H1 (cell line): ENCODE results near the gene CCDC24. TPM values are rescaled to one million over a fixed set of nuclear protein-coding genes. Genes with fewer than 3 reads are reported as not detected.

Experiments used
- CTCF ChIA-PET: fragments of 300-600 bp; sonication (Branson Sonifier 250); formaldehyde crosslinking; loops from one replicate; lab custom pipeline; 2021; ENCODE audit not compliant: partially characterized antibody; lab: Charles Lee
- POLR2A ChIA-PET: fragments of 300-600 bp; sonication (Branson Sonifier 250); formaldehyde crosslinking; loops from one replicate; lab custom pipeline; 2021; ENCODE audit warnings: inconsistent platforms; ENCODE audit not compliant: partially characterized antibody; lab: Charles Lee
- DNase-seq, 2 experiments: peaks; one replicate each; pipeline versions ENCODE4 v3.0.0 to v3.0.0-alpha.2; 2010 to 2022; ENCODE audit warnings: low spot score in 2 of 2, low read depth in 1 of 2, mixed read lengths in 1 of 2
- FAIRE-seq: peaks from 2 replicates; lab custom pipeline; 2011; peaks lifted over from hg19 to GRCh38; lab: Jason Lieb, UNC
- H2AFZ ChIP-seq: 2 replicates; pipeline ENCODE4 v1.8.1; 2012; ENCODE audit warnings: low read length, inconsistent platforms
- H2AK5ac ChIP-seq: 2 replicates; pipeline ENCODE4 v1.6.1; 2013; ENCODE audit warnings: low read depth, low read length
- H2BK120ac ChIP-seq: replicated peaks from 2 replicates; pipeline ENCODE3; 2013; ENCODE audit warnings: low read depth, low read length, inconsistent platforms
- H2BK12ac ChIP-seq: 2 replicates; pipeline ENCODE4 v1.6.1; 2013; ENCODE audit warnings: low read depth, low read length
- H2BK15ac ChIP-seq: 2 replicates; pipeline ENCODE4 v1.6.1; 2013; ENCODE audit warnings: low read length
- H2BK20ac ChIP-seq: 2 replicates; pipeline ENCODE4 v1.6.1; 2013; ENCODE audit warnings: low read length
- H2BK5ac ChIP-seq: 2 replicates; pipeline ENCODE4 v1.6.1; 2013; ENCODE audit warnings: low read depth, low read length
- H3K14ac ChIP-seq: 2 replicates; pipeline ENCODE4 v1.6.1; 2013; ENCODE audit warnings: inconsistent platforms; ENCODE audit not compliant: insufficient read length
- H3K18ac ChIP-seq: 2 replicates; pipeline ENCODE4 v1.6.1; 2013; ENCODE audit warnings: low read length; ENCODE audit errors: extremely low read depth
- H3K23ac ChIP-seq: 2 replicates; pipeline ENCODE4 v1.6.1; 2013; ENCODE audit warnings: inconsistent platforms; ENCODE audit not compliant: insufficient read length
- H3K23me2 ChIP-seq: 2 replicates; pipeline ENCODE4 v1.6.1; 2013; ENCODE audit warnings: low read depth, low read length
- H3K27ac ChIP-seq: 2 replicates; pipeline ENCODE4 v1.6.1; 2011; ENCODE audit warnings: low read depth, low read length, inconsistent platforms
- H3K27me3 ChIP-seq, 4 experiments: replicated peaks in 1 of 4; 1 replicate in 1 of 4; 2 replicates in 3 of 4; pipeline versions ENCODE4 v1.6.1 to v1.8.1; 2011 to 2013; ENCODE audit warnings: low read length in 3 of 4, mild to moderate bottlenecking in 3 of 4, inconsistent platforms in 2 of 4, mixed read lengths in 2 of 4, moderate library complexity in 1 of 4; ENCODE audit not compliant: control insufficient read depth in 3 of 4, insufficient read depth in 3 of 4; ENCODE audit errors: extremely low read depth in 1 of 4
- H3K36me3 ChIP-seq, 4 experiments: 2 replicates each; pipeline versions ENCODE4 v1.6.1 to v1.8.1; 2011 to 2013; ENCODE audit warnings: mild to moderate bottlenecking in 4 of 4, low read length in 3 of 4, moderate library complexity in 2 of 4, control low read depth in 1 of 4, inconsistent platforms in 1 of 4; ENCODE audit not compliant: insufficient read depth in 4 of 4, control insufficient read depth in 2 of 4
- H3K4ac ChIP-seq: replicated peaks from 2 replicates; pipeline ENCODE3; 2013; ENCODE audit warnings: low read length, low read depth, mixed read lengths, inconsistent platforms; ENCODE audit not compliant: insufficient read length
- H3K4me1 ChIP-seq, 4 experiments: replicated peaks in 1 of 4; 1 replicate in 1 of 4; 2 replicates in 3 of 4; pipeline versions ENCODE4 v1.6.1 to v1.8.1; 2011 to 2013; ENCODE audit warnings: low read length in 3 of 4, inconsistent platforms in 2 of 4, mixed read lengths in 1 of 4; ENCODE audit not compliant: insufficient read depth in 4 of 4, control insufficient read depth in 3 of 4
- H3K4me2 ChIP-seq, 2 experiments: 2 replicates each; pipeline versions ENCODE4 v1.6.1 to v1.8.1; 2011 to 2013; ENCODE audit warnings: low read depth in 2 of 2, low read length in 2 of 2, control low read depth in 1 of 2, inconsistent platforms in 1 of 2, mild to moderate bottlenecking in 1 of 2; ENCODE audit not compliant: insufficient read depth in 1 of 2
- H3K4me3 ChIP-seq, 4 experiments: fragments of 200-600, 300-600 bp in 1 of 4; sonication (generic), shearing (Covaris generic), sonication (Bioruptor Twin) in 1 of 4; 2 replicates each; pipeline versions ENCODE4 v1.5.1 to v1.8.1; 2011 to 2016; ENCODE audit warnings: low read length in 4 of 4, low read depth in 3 of 4, control low read depth in 2 of 4, inconsistent platforms in 2 of 4, mild to moderate bottlenecking in 2 of 4, mixed read lengths in 1 of 4, moderate library complexity in 1 of 4; ENCODE audit not compliant: insufficient read depth in 2 of 4; ENCODE audit errors: extremely low read depth in 1 of 4
- H3K56ac ChIP-seq: replicated peaks from 2 replicates; pipeline ENCODE3; 2013; ENCODE audit warnings: low read depth, mild to moderate bottlenecking, mixed read lengths, low read length, inconsistent platforms; ENCODE audit not compliant: insufficient read length
- H3K79me1 ChIP-seq: 2 replicates; pipeline ENCODE4 v1.6.1; 2013; ENCODE audit warnings: low read depth, low read length, control low read depth
- H3K79me2 ChIP-seq, 2 experiments: 2 replicates each; pipeline versions ENCODE4 v1.6.1 to v1.8.1; 2012 to 2013; ENCODE audit warnings: low read length in 2 of 2, mild to moderate bottlenecking in 2 of 2, inconsistent platforms in 1 of 2; ENCODE audit not compliant: insufficient read depth in 2 of 2, control insufficient read depth in 1 of 2
- H3K9ac ChIP-seq, 4 experiments: replicated peaks in 1 of 4; 1 replicate in 1 of 4; 2 replicates in 3 of 4; pipeline versions ENCODE4 v1.6.1 to v1.8.1; 2011 to 2013; ENCODE audit warnings: low read depth in 3 of 4, low read length in 3 of 4, control low read depth in 2 of 4, mild to moderate bottlenecking in 2 of 4, moderate library complexity in 2 of 4, inconsistent platforms in 1 of 4; ENCODE audit errors: extremely low read depth in 1 of 4
- H3K9me3 ChIP-seq, 2 experiments: 2 replicates each; pipeline versions ENCODE4 v1.6.1 to v1.8.1; 2012 to 2013; ENCODE audit warnings: mild to moderate bottlenecking in 2 of 2, moderate library complexity in 2 of 2, control low read depth in 1 of 2, inconsistent platforms in 1 of 2, low read depth in 1 of 2, low read length in 1 of 2, mixed read lengths in 1 of 2; ENCODE audit not compliant: insufficient read depth in 2 of 2
- H4K20me1 ChIP-seq, 2 experiments: replicated peaks in 1 of 2; 2 replicates each; pipeline versions ENCODE3 to v1.8.1; 2011 to 2013; ENCODE audit warnings: inconsistent platforms in 2 of 2, low read length in 2 of 2, mild to moderate bottlenecking in 1 of 2; ENCODE audit not compliant: insufficient read depth in 2 of 2, control insufficient read depth in 1 of 2
- H4K5ac ChIP-seq: 2 replicates; pipeline ENCODE4 v1.6.1; 2013; ENCODE audit warnings: low read length, low read depth, mixed read lengths, inconsistent platforms; ENCODE audit not compliant: insufficient read length
- H4K8ac ChIP-seq: 2 replicates; pipeline ENCODE4 v1.8.0; 2013; ENCODE audit warnings: mild to moderate bottlenecking, moderate library complexity, low read length, inconsistent platforms; ENCODE audit not compliant: insufficient read depth; ENCODE audit errors: extremely low read depth
- H4K91ac ChIP-seq: replicated peaks from 2 replicates; pipeline ENCODE3; 2013; ENCODE audit warnings: low read length, mixed read lengths, inconsistent platforms; ENCODE audit not compliant: insufficient read length
- ASH2L ChIP-seq: fragments of 200-600, 300-600 bp; sonication (generic); IDR thresholded peaks from one replicate; pipeline ENCODE4 v1.7.1; 2017; ENCODE audit warnings: low read length
- CHD2 ChIP-seq: IDR thresholded peaks from 2 replicates; pipeline ENCODE4 v1.6.1; 2012; ENCODE audit warnings: low read length, improper control_type of control experiment
- JUND ChIP-seq: IDR thresholded peaks from 2 replicates; pipeline ENCODE4 v1.6.1; 2011; ENCODE audit warnings: mild to moderate bottlenecking, improper control_type of control experiment, low read length
- NRF1 ChIP-seq: IDR thresholded peaks from 2 replicates; pipeline ENCODE4 v1.6.1; 2011; ENCODE audit warnings: mild to moderate bottlenecking, low read depth, low read length, improper control_type of control experiment
- RNF2 ChIP-seq: fragments of 200-900, 300-1000 bp; sonication (generic); IDR thresholded peaks from 2 replicates; pipeline ENCODE4 v1.7.1; 2016; ENCODE audit warnings: borderline replicate concordance, low read depth, mild to moderate bottlenecking, antibody characterized with exemption, low read length; ENCODE audit not compliant: poor library complexity, severe bottlenecking; ENCODE audit errors: missing control alignments
- SP2 ChIP-seq: IDR thresholded peaks from 2 replicates; pipeline ENCODE4 v1.6.1; 2012; ENCODE audit warnings: mild to moderate bottlenecking, low read length, inconsistent platforms
- YY1 ChIP-seq: IDR thresholded peaks from 2 replicates; pipeline ENCODE4 v1.6.1; 2011; ENCODE audit warnings: low read depth, mild to moderate bottlenecking, low read length
- WGBS, 2 experiments: shearing (Covaris generic) in 1 of 2; methylation state at CpG; one replicate each; pipeline versions ENCODE4 v1.1.6 to v1.1.7; 2013 to 2015; ENCODE audit warnings: low lambda C conversion rate in 2 of 2, mixed read lengths in 2 of 2, inconsistent platforms in 1 of 2, low coverage in 1 of 2, missing lambda C conversion rate in 1 of 2; ENCODE audit not compliant: insufficient replicate concordance in 2 of 2, insufficient coverage in 1 of 2, insufficient read length in 1 of 2; ENCODE audit errors: extremely low coverage in 1 of 2, missing lambda C conversion rate in 1 of 2; 5-methylcytosine and 5-hydroxymethylcytosine counted together
- polyA plus RNA-seq, 7 experiments: library from polyadenylated mRNA; depleted of rRNA in 3 of 7; stranded (reverse) in 5 of 7; unstranded in 2 of 7; fragments of >200 nt in 5 of 7; fragments of 200-250 nt in 2 of 7; gene quantifications; 1 replicate in 5 of 7; 2 replicates in 1 of 7; 4 replicates in 1 of 7; pipeline versions ENCODE4 v1.2.1 to v1.2.3, GENCODE V29; 2011 to 2013; ENCODE audit warnings: missing spikeins in 2 of 7, mixed read lengths in 2 of 7
- total RNA-seq: library from RNA; stranded (reverse); fragmentation: NEBNext Ultra II Directional; extraction: Animal tissue kit (Norgen Biotek cat#: 25700); gene quantifications from 2 replicates; pipeline ENCODE4 v1.2.1, GENCODE V29; 2021

CCDC24 gene
- total and polyA plus RNA-seq, 2 of the 8 experiments (the other 6 are each of a cell fraction or from before 2014, with no cell fraction given): 11.2 to 11.4 TPM

DNA sequence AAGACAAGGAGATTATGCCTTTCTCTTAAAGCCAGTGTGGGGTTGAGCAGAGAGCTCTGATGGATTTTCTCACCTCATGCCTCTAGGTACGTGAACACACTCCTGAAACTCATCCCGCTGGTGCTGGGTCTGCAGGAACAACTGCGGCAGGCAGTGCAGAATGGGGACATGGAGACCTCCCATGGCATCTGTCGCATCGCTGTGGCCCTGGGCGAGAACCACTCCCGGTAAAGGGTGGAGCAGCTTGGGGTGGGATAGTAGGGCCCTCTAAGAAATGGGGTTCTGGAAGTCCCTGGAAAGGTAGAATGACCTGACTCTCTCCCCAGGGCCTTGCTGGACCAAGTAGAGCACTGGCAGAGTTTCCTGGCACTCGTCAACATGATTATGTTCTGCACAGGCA lies 35.2 kb upstream of the CCDC24 start:
- Histone ChIP-seq H2BK5ac (no peak overlapping the region), H3K4me1 (peaks cover 0 to 5% (median 4%) of the 10 kb centered on the region in 4 experiments; a peak in 3 of 7 replicates), H3K14ac (no peak overlapping the region), H4K5ac (no peak overlapping the region), H3K18ac (no peak overlapping the region), H4K20me1 (peaks cover 0 to 6% of the 10 kb centered on the region in 2 experiments), H2BK12ac (no peak overlapping the region), H3K79me1 (peaks cover 3% of the 10 kb centered on the region), H3K36me3 (peaks cover 3 to 14% (median 6%) of the 10 kb centered on the region in 4 experiments; a peak in 4 of 8 replicates), H3K79me2 (0 out of 4 replicates have a peak, but pooled peaks cover 0 to 4% of the 10 kb centered on the region in 2 experiments), H3K9ac (no peak overlapping the region), H4K91ac (no peak overlapping the region), H3K4me3 (no peak overlapping the region), H3K4ac (no peak overlapping the region), H2BK15ac (no peak overlapping the region), H3K4me2 (no peak overlapping the region), H3K9me3 (no peaks in the 10 kb centered on the region), H3K27me3 (no peaks in the 10 kb centered on the region), H2BK20ac (no peak overlapping the region), H2BK120ac (no peak overlapping the region), H2AK5ac (no peak overlapping the region), H3K56ac (no peak overlapping the region), H3K27ac (no peak overlapping the region), H3K23ac (no peak overlapping the region), H2AFZ (no peak overlapping the region), H4K8ac (no peak overlapping the region), H3K23me2 (no peaks in the 10 kb centered on the region)
- no peak for TF ChIP-seq SP2
- TF ChIP-seq ASH2L: no peak
- TF ChIP-seq RNF2: no peak
- no peak for TF ChIP-seq CHD2
- no peak for TF ChIP-seq NRF1
- no peak for TF ChIP-seq JUND
- no peak for TF ChIP-seq YY1
- POLR2A ChIA-PET: interaction anchor here (1.0 to 2.0 kb wide), 4 partner anchors 10 to 190 kb away, joined by 5 to 7 read pairs (median 6); partner anchors contain the start of genes ATP6V0B and IPO13
- DNase-seq (no peak), FAIRE-seq (no peak)
- CTCF ChIA-PET: interaction anchor here (0.8 to 4.6 kb wide), 7 partner anchors 8 to 192 kb away, joined by 3 to 25 read pairs (median 4); partner anchors contain the start of genes ARTN and ATP6V0B
- WGBS, 2 experiments: 91% methylated on average over 8 of the region's 8 CpGs; no CpG with 5 or more reads in 1 of the 2 experiments
